Measurements from ENCODE around the gene B3GLCT. TPM values are rescaled to one million over a fixed set of nuclear protein-coding genes. Genes with fewer than 3 reads are reported as not detected.
"Not testable (repeated sequence)": the region's sequence is repeated elsewhere in the genome, so short reads cannot be mapped to it uniquely, and the experiment has no call there.

The B3GLCT gene
- polyA plus RNA-seq, 1 donor, result 21.5 TPM

DNA sequence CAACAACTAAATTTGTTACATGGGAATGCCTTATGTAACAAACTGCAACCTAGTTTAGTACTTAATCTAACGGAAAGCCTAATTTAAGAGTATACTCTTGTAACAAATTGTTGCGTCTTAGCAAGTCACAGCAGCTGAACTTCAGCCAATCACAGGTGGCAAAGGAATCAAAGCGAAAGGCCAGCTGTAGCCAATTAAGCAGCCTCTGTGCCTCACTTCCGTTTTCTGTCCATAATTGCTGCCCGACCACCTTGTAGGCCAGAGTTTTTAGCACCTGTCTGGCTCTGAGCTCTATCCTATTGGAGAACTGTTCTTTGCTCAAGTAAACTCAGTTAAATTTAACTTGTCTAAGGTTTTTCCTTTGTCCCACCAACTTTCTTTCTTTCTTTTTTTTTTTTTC, 20.0 kb upstream of the B3GLCT start:
- DNase-seq, result no peak

DNA sequence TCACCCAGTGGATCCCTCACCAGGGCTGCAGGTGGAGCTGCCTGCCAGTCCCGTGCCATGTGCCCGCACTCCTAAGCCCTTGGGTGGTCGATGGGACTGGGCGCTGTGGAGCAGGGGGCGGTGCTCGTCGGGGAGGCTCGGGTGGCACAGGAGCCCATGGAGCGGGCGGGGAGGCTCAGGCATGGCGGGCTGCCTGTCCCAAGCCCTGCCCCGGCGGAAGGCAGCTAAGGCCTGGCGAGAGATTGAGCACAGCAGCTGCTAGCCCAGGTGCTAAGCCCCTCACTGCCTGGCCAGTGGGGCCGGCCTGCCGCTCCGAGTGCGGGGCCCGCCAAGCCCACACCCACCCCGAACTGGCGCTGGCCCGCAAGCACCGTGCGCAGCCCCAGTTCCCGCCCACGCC, 16.8 kb upstream of the B3GLCT start:
- no peak for DNase-seq

DNA sequence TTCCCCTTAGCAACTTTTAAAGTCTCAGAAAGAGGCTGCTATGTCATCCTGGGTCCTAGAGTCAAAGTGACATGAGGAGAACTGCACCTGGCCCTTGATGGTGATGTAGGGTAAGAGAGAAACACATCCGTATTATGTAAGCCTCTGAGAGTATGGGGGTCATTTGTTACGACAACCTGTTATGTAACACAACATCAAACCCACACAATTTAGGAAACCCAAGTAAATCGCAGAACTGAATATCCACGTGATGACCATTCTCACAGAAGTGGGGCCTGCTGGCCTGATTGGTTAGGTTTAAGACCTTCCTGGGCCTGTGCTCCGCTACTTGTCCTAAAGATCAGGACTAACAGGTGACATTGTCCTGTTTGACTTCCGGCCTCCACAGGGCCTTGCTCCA, 15.3 kb upstream of the B3GLCT start:
- no peak for DNase-seq

DNA sequence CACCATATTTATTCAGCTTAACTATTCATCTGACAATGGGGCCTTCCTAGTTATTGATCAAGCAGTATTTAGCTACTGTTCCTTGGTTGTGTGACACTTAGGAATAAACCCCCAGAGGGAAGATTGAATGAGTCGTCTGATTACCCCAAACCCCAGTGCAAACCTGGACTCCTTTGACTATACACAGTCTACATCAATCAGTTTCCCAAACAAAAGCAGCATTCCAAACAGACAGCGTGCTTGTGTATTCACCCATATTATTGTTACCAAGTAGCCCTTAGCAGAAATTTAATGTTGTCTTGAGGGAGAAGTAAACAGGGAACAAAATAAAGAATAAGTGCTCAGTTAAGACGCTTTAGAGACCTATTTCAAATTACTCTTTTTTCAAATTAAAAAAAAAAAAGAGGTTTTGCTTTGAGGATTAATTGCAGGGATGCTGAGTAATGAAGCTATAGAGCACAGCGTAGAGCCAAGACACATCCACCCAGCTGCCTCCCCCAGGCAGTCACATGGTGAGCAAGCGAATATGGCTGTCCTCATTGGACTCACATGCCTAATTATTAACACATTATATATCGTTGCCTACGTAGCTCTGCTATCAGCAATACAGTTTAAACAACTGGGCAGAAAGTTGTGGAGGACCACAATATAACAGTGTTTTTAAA, 14.7 kb upstream of the B3GLCT start:
- no peak for DNase-seq

DNA sequence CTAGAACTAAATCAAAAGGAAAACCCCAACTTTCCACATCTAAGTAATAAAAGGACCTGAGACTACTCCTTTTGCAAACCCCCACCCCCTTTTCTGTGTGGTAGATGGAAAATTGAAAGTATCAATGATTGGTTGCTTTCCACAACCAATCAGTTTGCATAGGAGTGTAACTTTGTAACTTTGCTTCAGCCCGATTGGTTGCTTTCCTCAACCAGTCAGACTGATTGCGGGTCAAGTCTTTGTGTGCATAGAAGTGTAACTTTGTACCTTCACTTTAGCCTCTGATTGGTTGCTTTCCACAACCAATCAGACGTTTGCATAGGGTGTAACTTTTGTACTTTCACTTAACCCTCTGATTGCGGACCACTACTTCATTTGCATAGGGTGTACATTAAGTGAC, 8.0 kb upstream of the B3GLCT start:
- DNase-seq, result no peak

DNA sequence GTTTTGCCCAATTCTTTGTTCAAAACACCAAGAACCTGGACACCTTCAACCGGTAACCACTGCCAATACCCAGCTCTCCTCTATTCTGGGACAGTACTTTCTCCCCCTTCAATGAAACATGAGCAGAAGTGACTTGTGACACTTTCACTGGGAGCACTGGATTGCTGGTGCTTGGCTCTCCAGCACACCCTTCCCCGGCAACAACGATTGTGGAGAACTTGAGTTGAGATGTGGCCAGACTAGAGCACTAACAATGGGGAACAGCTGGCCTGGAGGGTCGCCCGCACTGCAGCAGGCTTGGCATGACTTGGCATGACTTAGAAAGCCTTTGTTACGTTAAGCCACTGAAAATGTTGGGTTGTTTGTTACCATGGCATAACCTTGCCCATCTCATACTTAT, 7.5 kb upstream of the B3GLCT start:
- DNase-seq, result no peak

DNA sequence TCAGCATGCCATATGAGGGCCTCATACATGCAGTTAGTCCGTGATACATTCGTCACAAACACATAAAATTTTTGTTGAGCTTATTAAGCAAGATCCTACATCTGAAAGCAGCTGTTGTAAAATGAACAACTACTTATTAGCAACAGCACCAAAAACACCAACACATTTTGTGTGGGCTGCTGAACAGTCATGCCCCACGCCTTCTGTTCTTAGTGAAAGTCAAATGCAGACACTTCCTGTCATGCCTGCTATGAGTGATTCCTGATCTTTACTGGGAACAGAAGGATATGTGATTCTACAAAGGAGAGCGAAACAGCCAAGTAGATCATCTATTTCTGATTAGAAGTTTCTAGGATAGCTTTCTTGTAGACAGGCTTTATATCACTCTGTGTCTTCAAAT, 4.2 kb upstream of the B3GLCT start:
- no peak for DNase-seq

DNA sequence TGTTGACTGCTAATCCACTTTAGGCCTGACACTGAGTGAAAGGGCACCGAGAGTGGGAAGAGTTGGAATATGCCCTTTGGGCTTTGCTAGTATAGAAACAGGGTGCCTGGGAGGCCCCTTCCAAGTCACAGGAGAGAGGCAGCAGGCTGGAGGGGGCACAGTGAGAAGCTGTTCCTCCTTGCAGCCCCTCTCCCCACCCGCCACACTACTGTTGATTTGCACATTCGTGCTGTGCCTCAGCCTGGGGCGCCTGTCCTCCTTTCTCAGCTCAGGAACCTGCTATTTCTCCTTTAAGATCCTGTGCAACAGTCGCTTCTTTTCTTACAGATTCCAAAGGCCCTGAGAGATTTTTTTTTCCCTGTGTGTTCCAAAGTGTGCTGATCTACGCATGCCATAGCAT, 2.8 kb upstream of the B3GLCT start:
- no peak for DNase-seq

DNA sequence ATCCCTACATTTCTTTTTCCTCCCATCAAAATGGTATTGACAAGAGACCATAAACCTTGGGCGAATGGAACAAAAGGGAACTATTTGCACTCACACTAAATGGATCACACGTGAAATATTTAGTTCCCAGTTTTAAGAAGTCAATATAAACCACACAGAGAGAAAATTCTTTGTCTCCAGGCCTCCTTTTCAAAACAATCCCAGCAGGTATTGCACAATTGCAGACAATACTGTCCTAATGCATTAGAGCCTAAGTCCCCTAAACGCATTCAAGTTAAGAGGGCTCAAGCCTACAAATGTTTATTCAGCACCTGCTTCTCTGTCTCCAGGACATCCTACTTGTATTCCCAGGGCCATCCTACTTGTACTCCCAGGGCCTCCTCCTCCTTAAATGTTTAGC, 1.3 kb upstream of the B3GLCT start:
- DNase-seq, result no peak

DNA sequence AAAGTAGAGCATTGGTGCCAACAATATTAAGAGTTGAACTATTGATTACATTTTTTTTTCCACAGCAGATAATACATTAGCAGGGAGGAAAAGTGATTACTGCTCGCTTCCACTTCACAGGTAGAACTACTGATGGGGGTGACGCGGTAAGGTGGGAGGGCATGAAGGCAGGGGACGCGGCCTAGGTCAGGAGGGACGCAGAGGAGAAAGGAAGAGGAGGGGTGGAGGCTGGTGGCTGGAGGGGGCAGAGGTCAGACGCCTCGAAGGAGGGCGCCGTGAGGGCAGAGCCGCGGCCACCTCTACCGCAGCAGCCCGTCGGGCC, 287 bp upstream of the B3GLCT start:
- no peak for DNase-seq

DNA sequence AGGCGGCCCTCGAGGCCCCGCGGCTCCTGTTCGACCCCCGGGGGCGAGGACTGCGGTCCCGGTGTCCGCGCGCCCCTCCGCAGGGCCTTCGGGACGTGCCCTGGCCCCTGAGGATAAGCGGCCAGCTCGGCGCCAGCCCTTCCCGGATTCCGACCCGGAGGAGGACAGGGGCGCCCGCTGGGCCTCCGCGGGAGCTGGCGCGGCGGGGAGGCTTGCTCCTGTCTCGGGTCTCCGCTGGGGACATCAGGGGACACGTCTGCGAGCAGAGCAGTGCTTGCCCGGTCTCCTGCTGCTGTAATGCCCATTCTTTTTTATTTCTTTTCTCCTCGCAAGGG, 829 bp downstream of the B3GLCT start:
- peak; percentile 42 for DNase-seq

DNA sequence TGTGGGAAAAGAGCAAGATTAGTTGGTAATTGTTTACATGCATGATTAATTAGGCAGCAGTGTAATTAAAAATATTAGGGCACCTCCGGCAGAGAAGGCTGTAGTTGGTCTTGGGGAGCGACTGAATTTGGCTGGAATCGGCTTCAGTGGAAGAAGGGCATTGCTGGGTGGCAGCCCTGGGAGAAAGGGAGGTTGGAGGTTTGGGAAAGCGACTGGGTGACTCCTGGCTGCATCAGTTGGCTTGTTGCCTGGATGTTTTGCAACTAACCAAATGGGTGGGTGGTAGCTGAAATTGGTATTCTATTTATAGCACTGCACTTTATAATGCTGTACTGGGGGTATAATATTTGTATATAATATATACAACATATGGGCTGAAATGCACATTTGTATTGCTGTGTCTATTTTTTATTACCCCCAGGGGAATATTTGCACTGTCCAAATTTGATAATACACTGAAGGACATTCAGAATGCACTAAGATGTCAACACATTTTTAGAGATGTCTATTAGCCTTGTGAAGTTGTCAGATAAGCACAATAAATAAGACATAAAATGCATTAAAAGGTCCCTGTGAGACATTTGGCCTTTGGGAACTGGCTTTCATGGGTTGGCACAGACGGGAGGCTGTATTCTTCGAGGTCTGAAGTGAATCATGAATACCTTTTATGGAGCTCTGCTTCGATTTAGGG, 1.7 kb downstream of the B3GLCT start:
- DNase-seq, result no peak

DNA sequence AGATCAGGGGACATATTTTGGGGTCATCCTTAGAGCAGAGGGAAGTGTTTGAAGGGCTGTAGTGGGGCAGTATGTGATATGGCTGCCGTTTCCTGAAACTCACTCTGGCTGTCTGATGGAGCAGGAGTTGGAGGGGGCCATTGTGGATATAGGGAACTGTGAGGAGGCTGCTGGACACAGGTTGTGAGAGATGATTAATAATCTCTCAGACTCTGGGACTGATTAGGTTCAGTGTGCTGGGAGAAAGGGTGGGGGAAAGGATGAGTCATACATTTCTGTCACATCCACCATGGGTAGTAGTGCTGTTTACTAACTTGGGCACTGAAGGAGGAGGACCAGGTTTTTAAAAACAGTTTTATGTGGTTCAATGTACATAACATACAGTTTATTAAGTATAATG, 4.8 kb downstream of the B3GLCT start:
- no peak for DNase-seq

DNA sequence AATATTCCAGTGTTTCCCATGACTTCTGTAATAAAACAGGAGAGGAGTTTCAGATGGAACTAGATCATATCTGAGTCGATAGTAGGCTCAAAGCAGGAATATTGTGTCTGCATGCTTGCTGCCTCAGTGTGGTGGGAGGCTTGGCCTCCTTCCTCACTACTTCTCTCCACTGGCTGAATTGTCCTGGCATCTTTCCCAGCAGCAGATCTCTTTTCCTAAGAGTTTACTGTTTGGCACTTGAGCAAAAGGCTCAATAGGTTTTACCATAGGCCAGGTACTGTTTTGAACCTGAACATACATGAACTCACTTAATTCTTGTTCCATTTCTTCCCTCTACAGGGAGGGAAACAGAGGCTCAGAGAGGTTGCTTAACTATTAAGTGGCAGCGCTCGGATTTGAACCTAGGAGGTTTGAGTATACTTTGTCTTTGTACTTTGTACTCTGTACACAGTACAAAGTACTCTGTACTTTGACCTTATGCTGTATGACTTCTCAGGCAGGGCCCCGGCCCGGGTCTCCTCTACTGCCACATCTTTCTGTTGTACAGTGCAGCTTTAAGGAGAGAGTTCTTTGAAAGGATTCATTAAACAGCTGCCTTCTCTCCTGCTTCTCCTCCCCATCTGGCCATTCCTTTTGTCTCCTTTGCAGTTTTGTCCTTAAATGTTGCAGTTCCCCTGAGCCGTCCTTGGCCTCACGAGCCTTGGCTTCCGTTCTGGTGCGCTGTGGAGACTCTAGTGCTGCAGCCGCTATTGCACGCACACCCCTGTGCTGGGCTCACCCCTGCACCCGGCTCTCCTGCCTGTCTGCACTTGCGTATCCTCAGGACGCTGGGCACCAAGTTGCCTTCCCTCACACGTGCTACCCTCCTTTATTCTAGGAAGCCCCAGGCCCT, 8.1 kb downstream of the B3GLCT start:
- no peak for DNase-seq

DNA sequence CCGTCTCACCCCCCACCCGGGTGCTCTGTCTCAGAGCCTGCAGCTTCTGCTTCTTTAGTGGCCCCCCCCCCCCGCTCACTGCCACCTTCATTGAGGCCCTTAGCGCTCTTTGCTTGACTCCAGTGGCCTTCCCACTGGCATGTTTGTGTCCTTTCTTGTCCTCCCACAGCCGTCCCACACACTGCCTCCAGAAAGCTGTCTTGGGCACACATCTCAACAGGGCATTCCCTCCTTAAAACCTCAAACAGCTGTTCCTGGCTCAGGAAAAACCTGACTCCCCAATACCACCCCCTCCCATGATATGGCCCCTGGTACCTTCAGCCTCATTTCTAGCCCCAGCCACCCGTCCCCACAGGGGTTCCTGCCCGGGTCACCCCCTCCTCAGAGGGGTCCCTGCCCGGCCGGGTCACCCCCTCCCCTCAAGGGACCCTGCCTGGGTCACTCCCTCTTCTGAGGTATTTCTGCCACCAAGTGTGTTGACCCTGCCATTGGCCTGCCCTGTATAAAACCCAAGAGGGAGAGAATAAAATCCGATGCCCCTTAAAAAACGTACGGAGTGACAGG, 8.9 kb downstream of the B3GLCT start:
- no peak for DNase-seq

DNA sequence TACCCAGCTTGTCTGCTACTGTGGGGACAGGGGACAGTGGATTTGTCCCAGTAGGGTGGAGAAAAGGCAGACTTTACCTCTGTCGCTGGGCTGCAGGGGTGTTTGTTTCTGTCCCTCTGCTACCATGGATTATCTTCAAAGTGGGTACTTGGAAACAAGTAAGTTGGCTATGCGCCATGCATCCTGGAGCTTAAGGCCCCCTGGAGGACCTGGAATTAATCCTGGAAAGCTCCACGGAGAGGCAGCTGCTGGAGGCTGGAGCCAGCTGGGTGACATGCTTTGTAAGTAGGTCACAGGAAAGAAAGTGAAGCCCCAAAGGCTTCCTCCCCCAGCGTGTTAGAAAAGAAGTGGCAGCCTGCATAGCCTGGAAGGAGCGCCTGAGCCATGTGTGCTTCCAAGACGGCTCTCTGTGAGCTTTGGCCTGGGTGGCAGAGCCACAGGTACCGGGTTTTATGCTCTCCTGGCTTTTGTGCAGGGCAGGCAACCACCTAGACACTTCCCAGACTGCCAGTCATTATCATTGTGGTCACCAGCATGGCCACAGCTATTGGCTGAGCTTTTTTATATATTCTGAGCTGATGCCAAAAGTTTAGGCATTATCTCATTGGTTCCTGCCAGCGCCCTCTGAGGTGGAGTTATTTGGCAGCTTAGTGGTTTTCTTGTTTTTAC, 9.5 kb downstream of the B3GLCT start:
- DNase-seq, result peak; percentile 46

DNA sequence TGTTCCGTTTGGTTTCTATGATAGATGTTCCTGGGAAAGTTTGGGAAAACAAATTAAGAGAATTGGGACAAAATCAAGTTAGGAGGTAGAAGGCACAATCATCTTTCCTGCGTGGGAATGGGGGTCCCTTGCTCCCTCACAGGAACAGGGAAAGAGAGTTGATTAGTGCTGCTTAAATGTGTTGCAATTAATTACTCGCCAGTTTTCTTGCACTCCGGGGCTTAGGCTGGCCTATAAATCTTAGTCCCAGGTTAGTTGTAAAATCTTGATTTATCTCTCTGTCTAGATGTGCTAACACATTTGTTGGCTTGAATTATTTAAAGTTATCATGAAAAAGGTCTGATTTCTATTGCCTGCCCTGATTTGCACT, 10.1 kb downstream of the B3GLCT start:
- peak; percentile 46 for DNase-seq

DNA sequence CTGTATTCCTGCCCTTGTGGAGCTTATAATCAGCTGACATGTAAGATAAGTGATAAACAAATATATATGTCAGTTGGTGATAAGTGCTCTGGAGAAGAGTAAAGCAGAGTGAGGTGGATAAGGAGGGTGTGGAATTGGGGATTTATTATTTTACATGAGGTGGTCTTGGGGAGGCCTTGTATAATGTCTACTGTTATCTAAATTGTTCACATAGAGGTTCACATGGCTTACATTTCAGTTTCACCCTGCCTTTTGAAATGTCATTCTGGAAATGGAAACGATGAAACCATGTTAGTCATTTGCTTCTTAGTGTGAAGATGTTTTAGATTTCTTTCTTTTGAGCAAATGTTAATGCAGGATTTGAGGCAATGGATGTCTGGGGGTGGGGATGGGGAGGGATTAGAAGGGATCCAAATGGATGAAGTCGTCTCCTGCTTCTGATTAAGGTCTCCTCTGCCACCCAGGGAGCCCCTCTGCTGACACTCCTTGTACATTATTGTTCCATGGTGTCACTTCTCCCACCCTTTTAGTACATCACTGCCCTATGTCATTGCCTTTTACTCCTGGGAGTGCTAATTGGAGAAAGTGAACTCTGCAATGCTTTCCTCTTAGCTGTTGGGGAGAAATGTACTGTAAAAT, 14.0 kb downstream of the B3GLCT start:
- DNase-seq, result no peak

DNA sequence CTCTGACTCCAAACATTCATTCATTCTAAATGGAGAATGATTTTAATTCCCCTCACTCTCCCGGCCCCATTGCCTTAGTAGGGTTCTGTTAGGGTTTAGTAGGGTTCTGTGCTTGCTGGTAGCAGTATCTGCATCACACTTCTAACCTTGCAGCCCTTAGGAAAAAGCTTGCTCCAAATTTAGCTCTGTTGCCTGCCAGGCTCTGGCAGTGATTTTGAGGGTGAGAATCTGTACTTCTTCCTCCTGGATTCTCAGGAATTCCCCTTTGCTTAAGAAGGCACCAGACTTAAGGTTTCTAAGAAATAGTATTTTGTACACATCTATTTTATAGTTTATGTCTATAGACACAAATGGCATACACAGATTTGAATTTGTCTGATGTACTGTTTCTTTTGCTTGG, 14.7 kb downstream of the B3GLCT start:
- no peak for DNase-seq

DNA sequence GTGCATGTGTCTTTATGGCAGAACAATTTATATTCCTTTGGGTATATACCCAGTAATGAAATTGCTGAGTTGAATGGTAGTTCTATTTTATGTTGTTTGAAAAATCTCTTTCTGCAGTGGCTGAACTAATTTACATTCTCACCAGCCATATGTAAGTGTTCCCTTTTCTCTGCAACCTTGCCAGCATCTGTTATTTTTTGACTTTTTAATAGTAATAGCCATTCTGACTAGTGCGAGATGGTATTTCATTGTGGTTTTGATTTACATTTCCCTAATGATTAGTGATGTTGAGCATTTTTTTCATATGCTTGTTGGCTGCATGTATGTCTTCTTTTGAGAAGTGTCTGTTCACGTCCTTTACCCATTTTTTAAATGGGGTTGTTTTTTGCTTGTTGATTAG, 17.1 kb downstream of the B3GLCT start:
- DNase-seq, result not testable (repeated sequence)

DNA sequence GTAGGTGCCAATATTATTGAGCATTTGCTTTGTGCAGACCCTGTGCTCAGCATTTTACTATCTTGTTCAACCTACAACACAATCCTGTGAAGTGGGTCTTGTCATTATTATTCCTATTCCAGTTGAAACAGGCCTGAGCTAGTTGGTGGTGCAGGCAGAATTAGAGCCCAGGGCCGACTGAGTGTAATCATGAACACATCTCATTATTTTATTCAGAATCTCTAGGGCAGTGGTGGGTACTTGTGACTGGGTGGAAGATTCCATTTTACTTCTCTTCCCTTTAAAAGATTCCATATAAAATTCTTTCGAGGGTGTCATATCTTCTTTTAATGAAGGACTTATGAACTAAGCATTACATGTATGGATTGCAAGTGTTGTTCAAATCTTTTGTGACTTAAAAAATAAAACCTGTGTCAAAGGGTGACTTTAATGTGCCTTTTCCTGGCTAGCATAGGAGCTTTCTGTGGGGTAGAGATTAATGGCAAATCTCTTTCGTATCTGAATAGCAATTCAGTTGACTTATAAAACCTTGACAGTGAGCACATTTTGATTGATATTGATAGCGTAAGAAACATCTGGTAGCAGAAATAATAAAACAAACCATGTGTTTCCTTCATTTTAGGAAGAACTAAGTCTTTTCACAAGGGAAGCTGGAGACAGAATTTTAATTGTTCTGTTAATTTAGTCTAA, 20.3 kb downstream of the B3GLCT start:
- no peak for DNase-seq

DNA sequence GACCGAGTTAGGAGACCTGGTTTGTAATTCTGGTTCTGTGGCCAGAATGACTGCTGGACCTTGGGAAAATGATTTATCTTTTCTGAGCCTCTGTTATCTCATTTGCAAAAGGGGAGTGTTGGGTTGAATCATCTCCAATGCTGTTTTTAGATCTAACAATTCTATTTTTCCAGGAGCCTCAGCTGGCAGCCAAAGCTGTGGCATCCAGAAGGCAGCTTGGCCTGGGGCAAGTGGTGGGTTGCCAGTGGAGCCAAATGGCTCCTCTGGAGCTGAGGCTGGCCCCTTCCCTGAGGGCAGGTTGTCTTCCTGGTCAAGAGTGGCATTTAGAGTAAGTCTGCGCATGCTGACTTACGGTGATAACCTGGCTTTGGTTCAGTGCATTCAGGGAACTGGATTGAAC, 21.3 kb downstream of the B3GLCT start:
- no peak for DNase-seq
